HFF-Myc (cell line): Measurements from ENCODE around the gene AHNAK.

Experiments used
- DNase-seq: peaks from one replicate; pipeline ENCODE4 v3.0.0-alpha.2; 2011; ENCODE audit warnings: low read depth; ENCODE audit errors: extremely low read depth
- H3K4me3 ChIP-seq: replicated peaks from 2 replicates; pipeline ENCODE4 v1.5.1; 2011; ENCODE audit warnings: low read depth, mild to moderate bottlenecking, control low read depth, low read length
- CTCF ChIP-seq: IDR thresholded peaks from 2 replicates; pipeline ENCODE4 v1.5.1; 2012; ENCODE audit warnings: mild to moderate bottlenecking, low read depth, low read length, control low read depth; ENCODE audit errors: missing control alignments

The AHNAK gene

DNA sequence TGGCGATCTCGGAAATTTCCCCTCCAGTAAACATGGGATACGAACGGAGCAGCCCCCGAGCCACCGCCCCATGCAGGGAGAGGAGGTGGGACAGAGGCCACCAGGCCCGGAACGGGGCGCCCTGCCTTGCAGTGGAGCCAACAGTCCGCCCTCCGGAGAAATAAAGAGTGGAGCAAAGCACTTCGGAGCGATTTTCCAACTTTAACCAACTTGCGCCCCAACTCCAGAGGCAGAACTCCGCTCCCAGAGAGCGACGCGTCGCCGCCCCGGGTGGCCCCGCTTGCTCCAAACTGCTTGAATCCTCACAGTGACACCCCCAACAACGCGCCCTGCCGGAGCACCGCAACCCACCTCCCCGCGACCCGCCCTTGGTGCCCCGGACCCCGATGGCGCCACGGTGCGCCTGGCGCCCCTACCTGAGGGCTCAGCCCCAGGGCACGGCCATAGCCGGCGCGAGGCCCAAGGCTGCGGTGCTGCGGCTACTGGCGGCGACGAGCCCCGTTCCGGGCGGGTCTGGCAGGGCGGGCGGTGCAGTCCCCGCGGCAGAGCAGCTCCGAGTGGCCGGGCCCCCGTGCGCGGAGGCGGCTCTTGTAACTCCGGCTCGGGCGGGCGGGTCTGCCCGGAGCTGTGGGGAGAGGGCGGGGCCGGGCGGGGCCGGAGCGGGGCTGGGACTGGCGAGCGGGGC, at the start of gene AHNAK:
TSS of gene AHNAK (minus strand) at position 563 of the 685 bp plus-strand sequence. CDS start 10,708 bp downstream, outside the sequence.
- peak within 1 kb of the TSS; percentile 99 for H3K4me3 ChIP-seq
- no peak for DNase-seq
- TF ChIP-seq CTCF, result no peak

- H3K4me3 ChIP-seq, result no peak overlapping the region
- TF ChIP-seq CTCF, result no peak
These were observed 48.5 kb upstream of the AHNAK start for GRCh38 chr11:62595124-62595523.

GRCh38 chr11:62593434-62594044, 46.9 kb upstream of the AHNAK start:
- no peak overlapping the region for H3K4me3 ChIP-seq
- no peak for DNase-seq

More at GRCh38 chr11:62595124-62595523, 48.5 kb upstream of the AHNAK start:
- DNase-seq, result no peak

GRCh38 chr11:62592989-62593421, 46.4 kb upstream of the AHNAK start:
- no peak overlapping the region for H3K4me3 ChIP-seq
- no peak for DNase-seq
- no peak for TF ChIP-seq CTCF

More at GRCh38 chr11:62593434-62594044, 46.9 kb upstream of the AHNAK start:
- TF ChIP-seq CTCF, result peak; percentile 74

DNA sequence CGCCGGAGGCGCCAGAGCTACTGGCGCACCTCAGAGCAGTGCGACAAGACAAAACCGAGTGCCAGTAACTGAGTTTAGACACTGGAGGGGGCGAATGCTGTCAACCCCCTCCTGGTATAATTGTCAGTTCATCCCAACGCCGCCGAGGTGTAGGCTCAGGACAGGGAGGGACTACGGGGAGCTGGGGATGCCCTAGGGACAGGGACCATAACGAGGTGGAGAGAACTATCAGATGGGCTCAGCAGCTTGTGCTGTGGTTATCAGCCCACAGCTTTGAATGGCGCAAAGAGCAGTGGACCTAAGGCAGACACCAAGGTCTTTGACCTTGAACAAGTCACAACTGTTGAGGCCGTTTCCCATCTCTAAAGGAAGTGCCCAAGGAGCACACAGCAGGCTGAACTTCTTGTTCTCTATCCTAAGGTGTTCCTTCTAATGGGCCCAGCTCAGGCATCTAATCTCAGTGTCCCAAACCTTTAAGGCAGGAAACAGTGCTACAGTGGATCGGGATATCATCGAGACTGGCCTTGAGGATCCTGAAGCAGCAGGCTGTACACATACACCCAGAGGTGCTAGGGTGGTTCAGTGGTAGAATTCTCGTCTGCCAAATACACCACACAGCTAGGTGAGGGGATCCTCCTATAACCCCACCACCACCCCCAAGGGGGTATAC, 45.7 kb upstream of the AHNAK start:
- peak overlapping the region; percentile 94 for H3K4me3 ChIP-seq
- TF ChIP-seq CTCF, result no peak

DNA sequence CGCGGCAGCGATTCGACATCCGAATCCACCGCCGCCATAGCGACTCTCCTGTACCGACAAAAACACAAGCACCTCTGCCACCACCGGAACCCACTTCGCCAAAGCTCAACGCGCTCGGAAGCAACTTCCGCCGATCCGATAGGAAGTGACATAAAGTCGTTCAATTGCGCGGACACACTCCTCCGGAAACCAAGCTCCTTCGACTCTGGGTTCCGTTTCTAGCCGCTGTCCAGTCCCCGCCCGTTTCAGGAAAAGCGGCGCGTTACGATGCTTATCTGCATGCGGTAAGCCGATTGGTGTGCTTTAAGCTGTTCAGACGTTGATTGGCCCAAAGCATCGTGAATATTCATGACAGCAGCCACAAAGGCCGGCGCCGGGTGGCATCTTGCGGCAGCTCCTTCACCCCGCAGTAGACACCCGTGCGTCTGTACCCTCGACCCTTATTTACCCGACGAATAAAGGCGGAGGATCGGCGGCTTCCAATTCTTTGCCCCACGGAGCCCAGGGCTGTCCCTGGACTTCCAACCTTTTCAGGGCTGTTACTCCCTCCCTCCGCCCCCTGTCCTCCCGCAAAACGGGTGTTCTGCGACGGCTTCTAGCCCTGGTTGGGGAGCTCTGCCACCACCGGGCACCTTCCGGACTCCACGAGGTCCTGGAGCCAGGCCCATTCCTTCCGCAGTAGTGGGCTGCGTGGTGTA, 45.0 kb upstream of the AHNAK start, which contains the start of gene TUT1:
TSS of gene TUT1 (minus strand) at position 76 of the 698 bp plus-strand sequence. CDS start at position 38, 38 bp downstream.
- H3K4me3 ChIP-seq, result peak within 1 kb of the TSS; percentile 94
- TF ChIP-seq CTCF, result no peak
- peak; percentile 98 for DNase-seq

More for the DNA sequence above, 45.7 kb upstream of the AHNAK start:
- DNase-seq, result no peak
